ENCODE results near the gene KLF1. TPM values are rescaled to one million over a fixed set of nuclear protein-coding genes. Genes with fewer than 3 reads are reported as not detected.

Gene KLF1
- total and polyA plus RNA-seq, 10 of the 15 experiments (the other 5 are each of a cell fraction or from before 2014, with no cell fraction given) = 0.04 to 0.38 (median 0.08) TPM; not detected in 3

DNA sequence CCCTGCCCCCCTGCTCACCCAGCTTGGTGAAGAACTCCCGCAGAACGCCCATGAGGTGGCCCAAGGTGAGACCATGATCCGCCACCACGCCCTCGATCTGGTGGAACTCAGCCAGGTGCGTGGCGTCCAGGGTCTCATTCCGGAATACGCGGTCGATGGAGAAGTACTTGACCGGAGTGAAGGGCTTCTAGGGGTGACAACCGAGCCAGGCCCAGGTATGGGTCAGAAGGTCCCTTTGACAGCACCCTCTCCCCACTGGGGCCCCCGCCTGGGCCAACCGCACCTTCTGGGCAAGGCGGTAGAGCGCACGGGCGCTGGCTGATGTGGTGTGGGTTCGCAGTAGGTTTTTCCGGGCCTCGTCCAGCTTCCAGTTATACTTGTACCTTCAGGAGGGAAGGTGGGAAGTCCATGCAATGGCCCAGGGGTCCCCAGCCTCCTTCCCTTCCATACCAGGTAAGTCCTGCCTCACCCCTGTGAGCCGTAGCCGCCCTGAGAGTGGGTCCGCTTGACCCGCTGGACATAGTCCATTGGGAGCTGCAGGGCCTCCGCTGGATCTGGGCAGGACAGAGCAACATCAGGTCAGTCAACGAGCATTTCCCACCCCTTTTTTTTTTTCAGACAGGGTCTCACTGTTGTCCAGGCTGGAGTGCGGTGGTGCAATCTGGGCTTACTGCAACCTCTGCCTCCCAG lies 37.8 kb upstream of the KLF1 start:
- Histone ChIP-seq H3K4me2 (ENCODE audit: control insufficient read depth, insufficient read depth) (no peak overlapping the region), H3K9ac (ENCODE audit: control insufficient read depth, insufficient read depth, low read length) (no peak overlapping the region), H3K4me1 (ENCODE audit: control insufficient read depth, insufficient read depth, low read length) (no peaks in the 10 kb centered on the region), H3K27ac (ENCODE audit: control insufficient read depth, insufficient read depth) (no peak overlapping the region), H3K9me3 (replicated peaks; ENCODE audit: control insufficient read depth, insufficient read depth, low read length) (no peaks in the 10 kb centered on the region), H3K79me2 (ENCODE audit: control insufficient read depth, insufficient read depth, low read length) (no peaks in the 10 kb centered on the region), H4K20me1 (ENCODE audit: control insufficient read depth, insufficient read depth) (no peaks in the 10 kb centered on the region; the same call in 1 of the 2 replicates), H3K36me3 (ENCODE audit: control insufficient read depth in 2 of 2, insufficient read depth in 2 of 2, low read length in 1 of 2) (peaks cover 25 to 34% of the 10 kb centered on the region in 2 experiments), H3K4me3 (no peak overlapping the region), H2AFZ (ENCODE audit: control insufficient read depth, low read depth, low read length) (no peak overlapping the region), H3K27me3 (replicated peaks in 1 of 2; ENCODE audit: control insufficient read depth in 2 of 2, insufficient read depth in 2 of 2, low read length in 1 of 2) (no peaks in the 10 kb centered on the region)
- ChIA-PET SMC1A (ENCODE audit: uncharacterized antibody, unreplicated experiment) (no interaction called here), POLR2A (no interaction called here), RAD21 (ENCODE audit: unreplicated experiment) (no interaction called here), CTCF (interaction anchor here (1.5 kb wide), 1 partner anchor 40 kb away, joined by 6 read pairs; no protein-coding TSS in a partner anchor)
- no peak for FAIRE-seq
- ATAC-seq = no peak
- BruUV-seq (replicated peaks) = no TSS peak
- 98% methylated on average over 29 of the region's 29 CpGs for WGBS (ENCODE audit: insufficient coverage, insufficient replicate concordance, low lambda C conversion rate, missing lambda C conversion rate)
- in situ Hi-C loops (cut with MboI) = no loop called here
- no peak for DNase-seq (ENCODE audit: low read depth, low spot score)
- TF ChIP-seq NBN (IDR thresholded peaks at IDR 0.05) (no peak), ASH2L (IDR thresholded peaks at IDR 0.05; ENCODE audit: borderline replicate concordance, low read depth) (no peak), NR2C1 (IDR thresholded peaks at IDR 0.05) (no peak), ZSCAN29 (IDR thresholded peaks at IDR 0.05) (no peak), CREB1 (IDR thresholded peaks at IDR 0.05; ENCODE audit: low read depth) (no peak), RBBP5 (conservative IDR thresholded peaks at IDR 0.05) (no peak), ZNF622 (IDR thresholded peaks at IDR 0.05) (no peak), GABPA (IDR thresholded peaks at IDR 0.05; ENCODE audit: low read depth) (no peak), STAT1 (conservative IDR thresholded peaks at IDR 0.05) (no peak), RUNX3 (IDR thresholded peaks at IDR 0.05; ENCODE audit: low read length) (no peak), GATAD2B (conservative IDR thresholded peaks at IDR 0.05; ENCODE audit: low read depth) (no peak), NFIC (IDR thresholded peaks at IDR 0.05; ENCODE audit: low read depth, low read length) (no peak)
- TF ChIP-seq, protein P1, sequence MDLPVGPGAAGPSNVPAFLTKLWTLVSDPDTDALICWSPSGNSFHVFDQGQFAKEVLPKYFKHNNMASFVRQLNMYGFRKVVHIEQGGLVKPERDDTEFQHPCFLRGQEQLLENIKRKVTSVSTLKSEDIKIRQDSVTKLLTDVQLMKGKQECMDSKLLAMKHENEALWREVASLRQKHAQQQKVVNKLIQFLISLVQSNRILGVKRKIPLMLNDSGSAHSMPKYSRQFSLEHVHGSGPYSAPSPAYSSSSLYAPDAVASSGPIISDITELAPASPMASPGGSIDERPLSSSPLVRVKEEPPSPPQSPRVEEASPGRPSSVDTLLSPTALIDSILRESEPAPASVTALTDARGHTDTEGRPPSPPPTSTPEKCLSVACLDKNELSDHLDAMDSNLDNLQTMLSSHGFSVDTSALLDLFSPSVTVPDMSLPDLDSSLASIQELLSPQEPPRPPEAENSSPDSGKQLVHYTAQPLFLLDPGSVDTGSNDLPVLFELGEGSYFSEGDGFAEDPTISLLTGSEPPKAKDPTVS (IDR thresholded peaks at IDR 0.05; ENCODE audit: low read depth, low read length) = no peak
- TF ChIP-seq, protein P2, sequence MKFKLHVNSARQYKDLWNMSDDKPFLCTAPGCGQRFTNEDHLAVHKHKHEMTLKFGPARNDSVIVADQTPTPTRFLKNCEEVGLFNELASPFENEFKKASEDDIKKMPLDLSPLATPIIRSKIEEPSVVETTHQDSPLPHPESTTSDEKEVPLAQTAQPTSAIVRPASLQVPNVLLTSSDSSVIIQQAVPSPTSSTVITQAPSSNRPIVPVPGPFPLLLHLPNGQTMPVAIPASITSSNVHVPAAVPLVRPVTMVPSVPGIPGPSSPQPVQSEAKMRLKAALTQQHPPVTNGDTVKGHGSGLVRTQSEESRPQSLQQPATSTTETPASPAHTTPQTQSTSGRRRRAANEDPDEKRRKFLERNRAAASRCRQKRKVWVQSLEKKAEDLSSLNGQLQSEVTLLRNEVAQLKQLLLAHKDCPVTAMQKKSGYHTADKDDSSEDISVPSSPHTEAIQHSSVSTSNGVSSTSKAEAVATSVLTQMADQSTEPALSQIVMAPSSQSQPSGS (IDR thresholded peaks at IDR 0.05; ENCODE audit: low read length) = no peak
- TF ChIP-seq, protein P3, sequence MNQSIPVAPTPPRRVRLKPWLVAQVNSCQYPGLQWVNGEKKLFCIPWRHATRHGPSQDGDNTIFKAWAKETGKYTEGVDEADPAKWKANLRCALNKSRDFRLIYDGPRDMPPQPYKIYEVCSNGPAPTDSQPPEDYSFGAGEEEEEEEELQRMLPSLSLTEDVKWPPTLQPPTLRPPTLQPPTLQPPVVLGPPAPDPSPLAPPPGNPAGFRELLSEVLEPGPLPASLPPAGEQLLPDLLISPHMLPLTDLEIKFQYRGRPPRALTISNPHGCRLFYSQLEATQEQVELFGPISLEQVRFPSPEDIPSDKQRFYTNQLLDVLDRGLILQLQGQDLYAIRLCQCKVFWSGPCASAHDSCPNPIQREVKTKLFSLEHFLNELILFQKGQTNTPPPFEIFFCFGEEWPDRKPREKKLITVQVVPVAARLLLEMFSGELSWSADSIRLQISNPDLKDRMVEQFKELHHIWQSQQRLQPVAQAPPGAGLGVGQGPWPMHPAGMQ (IDR thresholded peaks at IDR 0.05; ENCODE audit: borderline replicate concordance) = no peak
- TF ChIP-seq, protein P4, sequence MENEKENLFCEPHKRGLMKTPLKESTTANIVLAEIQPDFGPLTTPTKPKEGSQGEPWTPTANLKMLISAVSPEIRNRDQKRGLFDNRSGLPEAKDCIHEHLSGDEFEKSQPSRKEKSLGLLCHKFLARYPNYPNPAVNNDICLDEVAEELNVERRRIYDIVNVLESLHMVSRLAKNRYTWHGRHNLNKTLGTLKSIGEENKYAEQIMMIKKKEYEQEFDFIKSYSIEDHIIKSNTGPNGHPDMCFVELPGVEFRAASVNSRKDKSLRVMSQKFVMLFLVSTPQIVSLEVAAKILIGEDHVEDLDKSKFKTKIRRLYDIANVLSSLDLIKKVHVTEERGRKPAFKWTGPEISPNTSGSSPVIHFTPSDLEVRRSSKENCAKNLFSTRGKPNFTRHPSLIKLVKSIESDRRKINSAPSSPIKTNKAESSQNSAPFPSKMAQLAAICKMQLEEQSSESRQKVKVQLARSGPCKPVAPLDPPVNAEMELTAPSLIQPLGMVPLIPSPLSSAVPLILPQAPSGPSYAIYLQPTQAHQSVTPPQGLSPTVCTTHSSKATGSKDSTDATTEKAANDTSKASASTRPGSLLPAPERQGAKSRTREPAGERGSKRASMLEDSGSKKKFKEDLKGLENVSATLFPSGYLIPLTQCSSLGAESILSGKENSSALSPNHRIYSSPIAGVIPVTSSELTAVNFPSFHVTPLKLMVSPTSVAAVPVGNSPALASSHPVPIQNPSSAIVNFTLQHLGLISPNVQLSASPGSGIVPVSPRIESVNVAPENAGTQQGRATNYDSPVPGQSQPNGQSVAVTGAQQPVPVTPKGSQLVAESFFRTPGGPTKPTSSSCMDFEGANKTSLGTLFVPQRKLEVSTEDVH (IDR thresholded peaks at IDR 0.05; ENCODE audit: low read depth, partially characterized antibody) = no peak
- intact Hi-C loops (cut with micrococcal nuclease; ENCODE audit: unreplicated experiment) = no loop called here
